BE2C (cell line): ENCODE data around the gene PFDN2.

ENCODE experiments used
- DNase-seq: peaks from one replicate; pipeline ENCODE4 v3.0.0-alpha.2; 2020
- H3K27me3 ChIP-seq: fragments of 250-450 bp; sonication (Bioruptor Pico); 2 replicates; pipeline ENCODE4 v1.5.1; 2020; ENCODE audit warnings: mild to moderate bottlenecking
- H3K36me3 ChIP-seq: fragments of 250-450 bp; sonication (Bioruptor Pico); 2 replicates; pipeline ENCODE4 v1.5.1; 2020; ENCODE audit warnings: mild to moderate bottlenecking
- H3K4me1 ChIP-seq: fragments of 250-450 bp; sonication (Bioruptor Pico); 2 replicates; pipeline ENCODE4 v1.5.1; 2020
- H3K4me3 ChIP-seq: 2 replicates; pipeline ENCODE4 v1.5.1; 2011; ENCODE audit warnings: low read depth, low read length
- H3K9me3 ChIP-seq: fragments of 250-450 bp; sonication (Bioruptor Pico); 2 replicates; pipeline ENCODE4 v1.5.1; 2020
- CTCF ChIP-seq: IDR thresholded peaks from 2 replicates; pipeline ENCODE4 v1.5.1; 2012; ENCODE audit warnings: mild to moderate bottlenecking, low read depth, low read length

Gene PFDN2

GRCh38 chr1:161074676-161075368, 43.0 kb downstream of the PFDN2 start:
- Histone ChIP-seq H3K4me3 (no peak overlapping the region), H3K9me3 (no peaks in the 10 kb centered on the region), H3K27me3 (no peaks in the 10 kb centered on the region), H3K4me1 (no peaks in the 10 kb centered on the region), H3K36me3 (no peaks in the 10 kb centered on the region)
- peak; percentile 39 for DNase-seq
- TF ChIP-seq CTCF: no peak

GRCh38 chr1:161073474-161074121, 44.2 kb downstream of the PFDN2 start:
- Histone ChIP-seq H3K4me3 (no peak overlapping the region), H3K4me1 (no peaks in the 10 kb centered on the region), H3K9me3 (no peaks in the 10 kb centered on the region), H3K36me3 (no peaks in the 10 kb centered on the region), H3K27me3 (no peaks in the 10 kb centered on the region)
- DNase-seq: no peak
- no peak for TF ChIP-seq CTCF

GRCh38 chr1:161072751-161073449, 44.9 kb downstream of the PFDN2 start:
- Histone ChIP-seq H3K27me3 (no peaks in the 10 kb centered on the region), H3K36me3 (no peaks in the 10 kb centered on the region), H3K9me3 (no peaks in the 10 kb centered on the region), H3K4me1 (no peaks in the 10 kb centered on the region), H3K4me3 (no peak overlapping the region)
- DNase-seq: no peak
- TF ChIP-seq CTCF: no peak

- H3K27me3 ChIP-seq: no peaks in the 10 kb centered on the region
- TF ChIP-seq CTCF: peak; percentile 66
- peak; percentile 60 for DNase-seq
- no peak overlapping the region for H3K4me3 ChIP-seq
- no peaks in the 10 kb centered on the region for H3K36me3 ChIP-seq
- no peaks in the 10 kb centered on the region for H3K4me1 ChIP-seq
- no peaks in the 10 kb centered on the region for H3K9me3 ChIP-seq
Observed at GRCh38 chr1:161071886-161072371, 45.9 kb downstream of the PFDN2 start.

- Histone ChIP-seq H3K4me1 (no peaks in the 10 kb centered on the region), H3K27me3 (no peaks in the 10 kb centered on the region), H3K36me3 (no peaks in the 10 kb centered on the region), H3K9me3 (no peaks in the 10 kb centered on the region), H3K4me3 (no peak overlapping the region)
- no peak for TF ChIP-seq CTCF
- DNase-seq: no peak
Observed at GRCh38 chr1:161070761-161071160, 47.1 kb downstream of the PFDN2 start.
